ENCODE measurements around the gene TCL1A. TPM values are rescaled to one million over a fixed set of nuclear protein-coding genes. Genes with fewer than 3 reads are reported as not detected.

Gene TCL1A
- total RNA-seq, 1 donor from 2014 or later: 0.40 TPM

DNA sequence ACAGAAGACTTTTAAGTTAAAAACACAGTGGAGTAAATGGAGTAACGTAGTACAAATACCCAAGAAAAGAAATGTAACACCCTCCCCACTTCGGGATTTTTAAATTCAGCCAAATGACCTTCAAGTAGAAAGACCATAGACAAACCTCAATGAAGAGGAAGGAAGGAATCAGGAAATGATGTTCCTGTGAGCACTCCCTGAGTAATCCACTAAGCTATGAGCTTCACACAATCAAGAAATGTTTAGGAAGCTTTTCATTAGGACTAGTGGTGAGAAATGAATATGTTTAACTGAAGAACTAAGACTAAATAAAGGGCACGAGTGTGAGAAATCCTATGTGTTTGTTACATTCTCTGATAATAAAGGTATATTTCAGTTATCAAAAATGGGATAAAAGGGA is 10.1 kb downstream of the TCL1A start:
- ATAC-seq: no peak

DNA sequence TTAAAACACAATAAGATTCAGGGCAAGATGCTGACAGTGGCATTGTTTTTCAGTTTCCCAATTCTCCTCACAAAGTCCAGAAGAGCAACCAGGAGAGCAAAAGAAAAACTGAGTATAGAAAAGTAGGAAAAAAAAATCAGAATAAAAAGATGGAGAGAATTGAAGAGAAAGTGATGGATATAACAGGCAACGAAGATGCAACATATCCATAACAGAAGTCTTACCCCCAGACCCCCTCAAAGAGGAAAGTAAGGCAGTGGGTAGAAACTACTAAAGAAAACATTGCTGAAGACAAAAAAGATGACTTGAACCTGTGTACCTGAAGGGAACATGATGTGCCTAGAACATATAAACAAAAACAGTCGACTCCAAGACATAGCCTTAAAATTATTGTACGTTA is 10.6 kb downstream of the TCL1A start:
- no peak for ATAC-seq

DNA sequence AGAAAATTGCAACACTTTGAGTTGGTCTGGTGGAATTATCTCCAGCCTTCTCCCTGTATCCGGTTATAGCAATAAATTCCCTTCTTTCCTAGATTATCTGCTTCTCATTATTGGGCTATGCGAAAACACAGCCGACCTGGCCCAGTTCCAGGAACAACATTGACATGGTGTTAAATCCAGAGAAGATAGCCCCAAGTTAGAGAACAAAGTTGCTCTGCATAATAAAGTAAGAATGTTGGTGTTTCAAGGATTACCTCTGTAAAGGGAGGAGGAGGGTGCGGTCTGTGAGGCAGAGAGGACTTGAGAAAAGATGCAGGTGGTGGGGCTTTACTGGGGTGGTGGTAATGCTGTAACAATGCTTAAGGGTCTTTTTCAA is 12.1 kb downstream of the TCL1A start:
- ATAC-seq: no peak

DNA sequence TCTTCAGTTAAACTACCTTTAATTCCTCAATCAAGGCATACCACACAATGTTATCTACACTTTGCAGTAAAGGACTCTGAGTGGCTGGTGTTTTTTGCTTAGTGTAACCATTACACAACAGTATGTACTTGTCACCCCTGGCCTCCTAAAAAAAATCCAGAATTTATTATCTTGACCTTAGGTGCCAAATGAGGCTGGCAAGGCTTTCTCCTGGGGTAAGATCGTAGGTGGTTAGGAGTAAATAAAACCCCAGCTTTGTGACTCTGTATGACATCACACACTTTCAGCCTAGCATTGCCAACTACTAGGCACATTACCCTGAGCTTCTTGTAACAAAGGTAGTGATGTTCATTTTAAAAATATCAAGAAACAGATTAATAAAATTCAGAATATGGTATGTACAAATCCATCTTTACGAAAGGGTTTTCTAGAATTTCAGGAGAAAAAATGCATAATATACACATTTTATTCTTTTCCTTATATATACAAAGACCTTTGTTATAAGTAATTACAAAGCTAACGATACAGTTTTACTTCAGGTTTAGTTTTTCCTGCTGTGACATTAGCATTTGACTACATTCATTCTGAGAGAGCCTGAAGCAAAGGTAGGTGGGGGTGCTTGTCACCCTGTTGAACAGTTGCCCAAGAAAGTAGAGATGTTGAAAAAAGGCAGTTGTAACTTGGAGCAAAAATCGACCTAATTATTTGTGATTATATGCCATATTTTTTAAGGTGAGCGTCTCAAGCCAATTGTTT is 13.5 kb downstream of the TCL1A start:
- no peak for ATAC-seq

DNA sequence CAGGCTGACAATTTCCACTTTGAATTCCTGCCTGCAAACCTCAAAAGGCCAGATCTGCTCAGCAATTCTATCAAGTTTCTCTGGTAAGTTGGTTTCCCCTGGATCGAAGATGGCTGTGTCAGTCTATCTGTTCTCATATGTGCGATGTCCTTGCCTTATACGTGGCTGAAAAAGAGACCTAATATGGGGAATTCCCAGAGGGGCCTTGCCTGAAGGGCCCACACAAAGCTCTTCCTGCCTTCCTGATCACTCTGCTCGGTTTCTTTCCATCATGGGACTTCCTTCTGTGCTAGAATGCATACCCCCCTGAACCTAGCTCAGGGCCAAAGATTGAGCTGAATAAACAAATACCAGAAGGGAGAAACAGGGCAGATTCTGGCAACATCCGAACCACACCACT is 14.5 kb downstream of the TCL1A start:
- no peak for ATAC-seq

DNA sequence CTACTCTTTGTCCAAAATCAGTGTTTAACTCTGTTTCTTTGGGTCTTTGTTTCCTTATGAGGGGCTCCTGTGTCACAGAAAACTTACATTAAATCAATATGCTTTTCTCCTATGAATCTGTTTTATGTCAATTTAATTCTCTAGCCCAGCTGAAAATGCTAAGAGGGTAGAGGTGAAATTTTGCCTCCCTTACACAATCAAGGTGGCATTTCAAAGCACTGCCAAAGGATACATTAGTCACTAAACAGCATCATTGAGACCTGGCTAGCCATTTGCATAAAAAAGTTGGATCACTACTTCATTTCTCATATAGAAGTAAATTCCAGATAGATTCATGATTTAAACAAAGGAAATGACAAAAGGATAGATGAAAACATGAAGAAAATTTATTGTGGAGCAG is 15.6 kb downstream of the TCL1A start:
- no peak for ATAC-seq

DNA sequence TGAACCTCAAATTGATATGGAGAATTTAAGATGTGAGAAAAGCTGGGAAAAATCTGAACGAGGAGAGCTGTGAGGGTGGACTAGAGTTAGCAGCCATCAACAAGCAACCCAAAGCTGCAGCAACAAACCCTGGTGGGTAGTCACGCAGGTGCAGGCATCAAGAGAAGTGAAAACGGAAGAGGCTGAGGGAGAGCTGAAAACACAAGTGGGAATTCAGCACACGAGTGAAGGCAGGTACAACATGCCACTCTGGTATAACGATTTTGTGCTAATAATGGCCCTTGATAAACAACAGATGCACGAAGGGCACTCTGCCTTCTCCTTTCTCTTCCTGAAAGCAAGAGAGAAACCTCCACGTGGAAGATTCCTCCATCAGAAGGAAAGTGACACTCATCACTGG is 16.2 kb downstream of the TCL1A start:
- ATAC-seq: no peak

DNA sequence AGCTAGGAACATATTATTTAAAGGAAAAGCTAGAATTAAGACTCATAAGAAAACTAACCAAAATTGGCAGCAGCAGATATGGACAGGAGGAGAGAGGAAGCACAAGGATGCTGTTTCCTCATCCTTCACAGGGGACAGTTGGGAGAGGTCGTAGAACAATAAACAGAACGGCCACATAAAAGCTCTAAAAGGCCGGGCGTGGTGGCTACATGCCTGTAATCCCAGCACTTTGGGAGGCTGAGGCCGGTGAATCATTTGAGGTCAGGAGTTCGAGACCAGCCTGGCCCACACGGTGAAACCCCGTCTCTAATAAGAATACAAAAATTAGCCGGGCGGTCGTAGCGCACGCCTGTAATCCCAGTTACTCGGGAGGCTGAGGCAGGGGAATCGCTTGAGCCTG is 17.2 kb downstream of the TCL1A start:
- peak; percentile 22 for ATAC-seq

DNA sequence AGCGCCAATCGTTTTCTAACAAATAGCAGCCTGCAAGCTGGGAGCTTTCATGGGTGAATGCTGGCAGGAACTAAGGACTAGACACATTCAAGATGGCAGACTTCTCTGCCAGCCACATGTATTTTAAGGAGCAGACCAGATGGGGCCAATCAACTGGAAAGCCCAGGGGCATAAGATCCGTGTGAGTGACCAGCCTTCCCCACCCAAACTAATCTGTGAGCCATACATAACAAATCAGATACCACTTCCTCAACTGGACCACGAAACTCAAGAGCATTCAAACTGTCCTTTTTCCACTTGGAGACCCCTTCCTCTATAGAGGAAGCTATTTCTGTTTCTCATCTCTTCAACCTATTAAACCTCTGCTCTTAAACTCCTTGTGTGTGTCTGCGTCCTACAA is 18.0 kb downstream of the TCL1A start:
- no peak for ATAC-seq

DNA sequence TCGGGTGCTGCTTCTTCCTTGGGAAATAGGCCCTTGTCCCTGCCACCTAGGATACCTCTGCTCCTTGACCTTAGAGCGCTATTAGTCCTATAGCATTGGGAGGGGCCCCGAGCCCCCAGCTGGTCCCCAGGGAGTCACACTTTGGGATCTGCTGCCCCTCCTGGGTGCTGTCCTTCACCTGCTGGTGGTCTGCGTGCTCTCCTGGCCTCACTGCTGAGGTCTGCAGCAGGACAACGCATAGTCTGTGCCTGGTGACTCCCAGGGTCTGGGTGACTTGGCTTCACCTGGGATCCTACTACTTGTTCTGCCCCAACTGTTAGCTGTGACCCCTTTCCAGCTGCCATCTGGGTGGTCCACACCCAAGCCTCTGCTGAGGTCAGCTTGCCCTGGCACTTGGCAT is 18.9 kb downstream of the TCL1A start:
- no peak for ATAC-seq

DNA sequence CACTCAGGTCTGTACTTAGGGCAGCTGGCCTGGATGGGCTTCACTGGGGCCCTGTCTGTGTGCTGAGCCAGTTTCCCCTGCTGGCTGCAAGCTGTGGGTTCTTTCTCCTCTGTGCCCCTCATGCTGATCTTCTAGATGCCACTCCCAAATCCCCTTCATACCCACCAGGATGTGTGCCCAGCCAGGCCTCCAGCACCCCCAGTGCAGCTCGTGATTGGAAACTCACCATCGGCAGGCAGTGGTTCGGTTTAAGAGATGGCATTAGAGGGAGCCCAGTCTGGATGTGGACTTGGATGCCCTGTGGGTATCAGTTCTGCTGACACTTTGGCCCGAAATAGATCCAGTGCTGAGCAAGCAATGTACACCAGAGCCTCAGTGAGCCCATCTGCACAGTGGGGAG is 21.8 kb downstream of the TCL1A start:
- no peak for ATAC-seq

DNA sequence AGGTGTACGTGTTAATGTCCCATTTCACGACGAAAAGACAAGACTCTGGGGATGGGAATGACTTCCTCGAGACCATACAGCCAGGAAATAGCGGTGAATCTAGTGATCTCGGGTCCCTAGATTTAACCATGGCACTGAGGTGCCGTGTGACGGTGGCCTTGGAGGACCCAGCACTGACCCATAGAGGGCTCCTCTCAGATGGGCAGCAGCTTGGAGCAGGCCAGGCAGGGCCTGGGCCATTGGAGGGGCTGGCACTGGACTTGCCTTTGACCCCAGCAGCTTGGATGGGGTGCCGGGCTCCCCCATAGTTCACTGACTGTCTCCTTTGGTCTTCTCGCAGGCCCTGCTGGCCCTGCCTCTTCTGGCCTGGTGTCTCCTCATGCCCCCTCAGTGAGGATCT is 22.3 kb downstream of the TCL1A start:
- ATAC-seq: no peak

DNA sequence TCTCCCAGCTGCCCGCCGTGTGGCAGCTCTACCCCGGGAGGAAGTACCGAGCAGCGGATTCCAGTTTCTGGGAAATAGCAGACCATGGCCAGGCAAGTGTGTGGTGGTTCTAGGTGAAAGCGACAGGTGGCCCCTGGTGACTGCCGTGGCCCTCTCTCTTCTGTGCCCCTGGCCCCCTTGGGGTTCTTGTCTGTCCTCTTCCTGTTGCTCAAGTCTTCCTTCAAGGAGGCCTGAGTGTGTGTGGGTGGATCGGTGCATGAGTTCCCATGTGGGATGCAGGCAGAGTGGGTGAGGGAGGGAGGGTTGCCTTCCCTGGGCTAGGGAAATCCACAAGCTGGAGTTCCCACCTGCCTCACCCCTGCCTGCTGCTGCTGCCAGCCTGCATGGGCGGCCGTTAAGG is 23.1 kb downstream of the TCL1A start:
- ATAC-seq: no peak

DNA sequence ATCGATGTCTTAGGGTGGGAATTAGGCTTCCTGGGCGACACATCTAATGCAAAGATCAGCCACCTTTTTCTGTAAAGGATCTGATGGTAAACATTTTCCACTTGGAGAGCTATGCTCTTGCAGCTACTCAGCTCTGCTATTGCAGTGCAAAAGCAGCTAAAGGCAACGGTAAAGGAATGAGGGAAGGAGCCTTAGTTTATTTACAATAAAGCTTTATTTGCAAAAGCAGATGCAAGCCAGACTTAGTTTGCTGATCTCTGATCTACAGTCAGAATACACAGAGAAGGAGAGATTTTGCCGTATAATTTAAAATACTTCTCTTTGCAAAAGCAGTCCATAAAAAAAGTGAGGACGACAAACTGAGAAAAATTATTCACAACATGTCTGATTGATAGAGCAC is 24.5 kb downstream of the TCL1A start:
- ATAC-seq: no peak

DNA sequence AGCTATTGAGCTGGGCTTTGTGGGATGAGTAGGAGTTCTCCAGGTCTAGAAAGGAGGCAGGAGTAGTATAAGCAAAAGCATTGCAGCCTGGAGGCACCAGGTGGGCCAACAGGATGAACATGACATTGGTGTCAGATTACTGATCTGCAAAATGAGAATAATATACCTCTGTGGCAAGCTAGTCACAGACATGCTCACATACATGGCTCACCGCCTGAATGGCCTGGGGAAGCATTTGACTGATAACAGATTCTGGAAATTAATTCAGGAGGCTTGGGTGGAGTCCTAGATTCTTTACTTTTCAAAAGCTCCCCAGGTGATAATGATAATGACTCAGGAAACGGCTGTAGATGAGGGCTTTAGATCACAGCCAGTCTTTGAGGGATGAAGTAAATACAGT is 27.0 kb downstream of the TCL1A start:
- no peak for ATAC-seq

DNA sequence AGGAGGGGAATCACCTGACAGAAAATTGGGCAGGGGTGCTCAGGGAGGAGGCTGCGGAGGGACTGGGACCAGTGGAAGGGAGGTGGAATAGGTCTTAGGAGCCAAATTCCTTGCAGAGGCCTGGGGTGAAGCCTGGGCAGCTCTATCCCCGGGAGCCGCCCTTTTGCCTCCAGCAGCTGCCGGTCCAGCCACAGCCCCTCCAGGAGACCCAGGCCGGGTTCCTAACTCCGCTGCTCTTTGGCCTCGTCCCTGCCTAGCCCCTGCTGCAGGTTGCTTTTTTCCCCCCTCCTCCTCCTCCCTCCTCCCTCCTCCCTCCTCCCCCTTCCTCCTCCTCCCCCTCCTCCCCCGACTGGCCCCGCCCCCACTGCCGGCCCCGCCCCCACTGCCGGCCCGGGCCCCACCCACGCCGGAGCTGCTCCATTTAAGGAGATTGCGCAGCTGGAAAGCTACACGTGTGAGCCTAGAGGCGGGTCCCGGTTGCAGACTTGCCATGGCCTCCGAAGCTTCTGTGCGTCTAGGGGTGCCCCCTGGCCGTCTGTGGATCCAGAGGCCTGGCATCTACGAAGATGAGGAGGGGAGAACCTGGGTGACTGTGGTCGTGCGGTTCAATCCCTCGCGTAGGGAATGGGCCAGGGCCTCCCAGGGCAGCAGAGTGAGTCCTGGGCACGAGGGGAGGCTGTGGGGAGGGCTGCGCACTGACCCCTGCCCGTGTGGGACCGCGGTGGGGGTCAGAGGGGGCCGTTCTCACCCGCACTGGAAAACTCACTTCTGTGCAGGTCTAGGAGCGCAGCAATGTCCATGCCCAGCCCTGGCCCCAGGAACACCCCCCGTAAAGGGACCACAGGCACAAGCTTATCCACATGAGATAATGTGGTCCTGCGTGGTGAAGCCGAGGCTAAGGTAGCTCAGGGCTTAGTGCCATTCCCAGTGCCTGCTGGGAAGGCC is 27.7 kb downstream of the TCL1A start, which contains the start of gene TCL1B:
Gene TCL1B, plus strand, starts transcription at position 449 of the 945 bp plus-strand sequence. Its CDS starts 42 bp downstream, at position 491.
- ATAC-seq: no peak

DNA sequence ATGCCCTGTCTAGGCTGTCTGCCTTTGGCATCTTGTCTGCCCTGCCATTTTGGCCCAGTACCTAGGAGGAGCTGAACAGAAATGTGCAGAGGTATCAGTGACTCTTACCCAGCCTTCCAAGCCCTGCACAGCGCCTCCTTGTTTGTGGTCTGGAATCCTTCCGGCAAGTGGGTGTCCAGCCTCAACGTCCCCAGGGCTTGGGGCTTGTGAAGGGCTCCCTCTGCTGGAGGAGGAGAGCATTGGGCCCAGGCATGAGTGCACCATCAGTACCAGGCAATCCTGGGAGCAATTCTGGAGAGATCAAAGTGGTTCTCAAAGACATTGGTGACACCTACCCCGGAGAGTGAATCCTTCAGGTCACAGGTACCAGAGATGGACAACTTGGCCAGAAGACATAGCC is 30.1 kb downstream of the TCL1A start:
- peak; percentile 71 for ATAC-seq

DNA sequence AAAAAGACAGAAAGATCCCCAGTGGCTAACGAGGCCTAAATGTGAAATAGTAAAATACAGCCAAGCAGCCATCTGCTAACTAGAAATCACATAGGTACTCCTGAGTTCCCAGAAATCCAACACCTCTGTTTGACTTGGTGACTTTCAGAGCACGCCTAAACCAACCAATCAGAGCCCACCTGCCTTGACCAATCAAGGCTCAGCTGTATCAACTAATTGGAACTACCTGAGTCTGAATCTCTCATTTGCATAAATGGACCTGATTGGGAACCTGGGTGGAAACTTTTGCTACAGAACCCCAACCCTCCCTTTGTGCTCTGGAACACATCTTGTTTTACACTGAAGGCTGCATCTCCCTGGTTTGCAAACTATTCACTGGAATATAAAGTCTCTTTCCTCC is 32.8 kb downstream of the TCL1A start:
- ATAC-seq: no peak

DNA sequence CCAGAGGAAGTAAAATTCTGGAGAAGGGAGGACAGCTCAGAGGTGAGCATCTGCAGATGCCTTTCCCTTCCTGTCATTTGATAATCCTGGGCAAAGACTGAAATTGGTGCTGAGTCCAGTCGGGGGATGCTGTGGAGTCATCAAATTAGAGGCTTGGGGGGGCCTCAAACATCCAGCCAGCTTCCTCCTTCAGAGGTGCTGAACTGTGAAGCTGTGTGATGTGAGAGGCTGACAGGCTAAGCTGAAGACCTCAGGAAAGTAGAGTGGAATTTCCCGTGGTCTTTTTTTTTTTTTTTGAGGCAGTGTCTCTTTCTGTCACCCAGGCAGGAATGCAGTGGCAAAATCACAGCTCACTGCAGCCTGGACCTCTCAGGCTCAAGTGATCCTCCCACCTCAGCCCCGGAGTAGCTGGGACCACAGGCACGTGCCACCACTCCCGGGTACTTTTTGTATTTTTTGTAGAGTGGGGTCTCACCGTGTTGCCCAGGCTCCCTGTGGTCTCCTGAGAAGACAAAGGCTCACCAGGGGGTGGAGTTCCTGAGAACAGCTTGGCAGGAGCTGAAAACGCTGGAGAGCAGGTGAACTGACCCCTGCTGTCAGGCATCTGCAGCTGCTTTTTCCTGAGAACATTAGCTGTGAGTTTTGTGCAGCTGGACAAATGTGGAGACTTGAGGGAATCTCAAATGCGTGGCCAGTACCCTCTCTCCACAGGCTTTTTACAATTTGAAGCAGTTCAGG is 33.8 kb downstream of the TCL1A start:
- ATAC-seq: no peak

DNA sequence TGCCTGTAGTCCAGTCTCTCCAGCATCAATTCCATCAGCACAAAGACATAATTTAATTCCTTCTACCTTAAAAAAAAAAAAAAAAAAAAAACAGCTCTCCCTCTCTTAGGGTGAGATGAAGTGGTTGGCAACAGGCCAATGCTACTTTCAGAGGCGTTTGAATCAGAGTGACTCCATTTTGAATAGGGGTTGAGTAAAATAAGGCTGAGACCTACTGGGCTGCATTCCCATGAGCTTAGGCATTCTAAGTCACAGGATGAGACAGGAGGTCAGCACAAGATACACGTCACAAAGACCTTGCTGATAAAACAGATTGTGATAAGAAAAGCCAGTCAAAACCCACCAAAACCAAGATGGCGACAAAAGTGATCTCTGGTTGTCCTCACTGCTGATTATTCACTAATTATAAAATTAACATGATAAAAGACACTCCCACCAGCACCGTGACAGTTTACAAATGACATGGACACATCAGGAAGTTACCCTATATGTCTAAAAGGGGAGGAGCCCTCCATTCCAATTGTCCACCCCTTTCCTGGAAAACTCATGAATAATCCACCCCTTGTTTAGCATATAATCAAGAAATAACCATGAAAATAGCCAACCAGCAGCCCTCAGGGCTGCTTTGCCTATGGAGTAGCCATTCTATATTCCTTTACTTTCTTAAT is 34.6 kb downstream of the TCL1A start:
- ATAC-seq: no peak

DNA sequence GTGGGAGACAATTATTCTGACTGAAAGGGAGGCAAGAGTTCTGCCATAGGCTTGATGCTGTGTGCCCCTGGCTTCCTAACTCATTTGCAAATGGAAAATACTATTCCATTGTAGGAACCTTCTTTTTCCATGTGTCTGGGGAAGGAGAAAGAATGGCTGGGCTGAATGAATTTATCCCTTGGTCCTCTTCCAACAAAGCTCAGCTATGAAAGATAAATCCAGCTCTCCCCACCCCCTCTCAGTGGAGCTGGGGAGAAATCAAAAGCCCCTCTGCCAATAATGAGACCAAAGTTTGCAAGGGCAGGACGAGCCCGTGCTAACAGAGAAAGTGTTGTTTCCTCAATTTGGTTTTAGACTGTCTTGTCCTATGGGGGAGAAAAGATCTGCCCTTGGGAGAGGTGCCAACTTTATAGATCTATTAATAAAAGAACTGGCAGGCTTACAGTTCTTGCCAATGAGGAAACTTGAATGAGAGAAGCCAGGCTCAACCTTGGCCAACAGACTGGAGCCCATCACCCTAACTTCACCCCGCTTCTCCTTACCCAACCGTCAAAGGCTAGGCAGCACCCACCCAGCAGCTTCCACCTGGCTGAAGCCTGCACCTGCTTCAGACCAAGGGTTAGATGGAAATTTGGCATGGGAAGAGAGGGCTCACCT is 36.6 kb downstream of the TCL1A start:
- ATAC-seq: no peak

DNA sequence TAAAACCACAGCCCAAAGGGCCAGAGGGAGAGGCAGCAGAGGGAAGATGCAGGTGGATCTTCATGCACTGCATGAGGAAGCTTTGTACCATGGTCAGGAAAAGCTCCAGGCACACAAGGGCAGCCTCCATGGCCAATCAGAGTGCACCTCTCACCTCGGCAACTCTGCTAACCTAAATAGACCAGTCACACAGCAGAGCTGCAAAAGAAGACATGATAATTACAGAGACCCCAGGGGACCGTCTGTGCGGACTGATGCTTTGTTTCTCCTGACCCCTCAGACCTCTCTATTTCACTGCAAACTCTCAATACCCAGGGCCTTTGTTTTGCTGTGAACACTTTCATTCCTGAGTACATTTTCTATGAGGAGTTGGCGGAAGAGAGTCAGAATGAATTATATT is 38.4 kb downstream of the TCL1A start:
- no peak for ATAC-seq

All from esophagus mucosa (tissue), 1 donor.